ENCODE measurements around the gene NBEA. TPM values are rescaled to one million over a fixed set of nuclear protein-coding genes. Genes with fewer than 3 reads are reported as not detected.
A peak's percentile ranks its signal among the peaks of the same experiment; 100 is the strongest.

NBEA gene
- total RNA-seq, 2 experiments from 2014 or later, result 0.29 to 0.45 TPM

DNA sequence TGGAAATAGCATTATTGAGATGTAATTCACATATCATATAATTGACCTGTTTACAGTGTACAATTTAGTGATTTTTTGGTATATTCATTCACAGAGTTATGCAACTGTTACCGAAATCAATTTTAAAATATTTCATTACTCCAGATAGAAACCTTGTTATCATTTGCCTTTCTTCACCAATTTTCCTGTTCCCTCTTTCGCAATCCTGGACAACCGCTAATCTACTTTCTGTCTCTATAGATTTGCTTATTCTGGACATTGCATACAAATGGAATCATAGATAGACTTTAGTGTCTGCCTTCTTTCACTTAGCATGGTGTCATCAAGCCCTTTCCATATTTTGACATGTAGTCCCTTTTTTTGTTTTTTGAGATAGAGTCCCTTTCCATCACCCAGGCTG lies 515.2 kb downstream of the NBEA start:
- POLR2A ChIA-PET, result no interaction called here
- H3K27me3 Mint-ChIP-seq, result no peaks in the 10 kb centered on the region
- H3K4me1 Mint-ChIP-seq, result no peaks in the 10 kb centered on the region
- H3K27ac Mint-ChIP-seq, result no peak overlapping the region
- no peak for DNase-seq
- H3K9me3 Mint-ChIP-seq, result no peaks in the 10 kb centered on the region
- CTCF ChIA-PET, result no interaction called here
- no peak overlapping the region for H3K4me3 Mint-ChIP-seq
- H3K36me3 Mint-ChIP-seq (ENCODE audit: low read depth), result no peaks in the 10 kb centered on the region

DNA sequence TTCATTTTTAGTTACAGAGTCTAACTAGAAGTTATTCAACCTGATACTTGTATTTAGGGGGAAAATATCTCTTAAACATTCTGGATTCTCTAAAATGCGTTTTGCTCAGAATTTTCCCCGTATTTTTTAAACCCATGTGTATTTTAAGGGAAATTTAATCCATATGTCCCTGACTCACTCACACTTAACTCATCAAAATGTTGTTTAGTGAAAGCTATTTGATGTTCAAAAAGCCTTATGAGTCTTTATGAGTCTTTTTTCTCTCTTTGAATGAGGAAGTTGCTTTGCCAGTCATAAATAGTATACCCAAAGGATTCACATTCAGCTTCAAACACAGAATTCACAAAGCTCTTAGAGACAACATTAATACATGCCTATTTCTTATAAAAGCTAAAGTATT lies 518.0 kb downstream of the NBEA start:
- H3K27me3 Mint-ChIP-seq, result peaks cover 3% of the 10 kb centered on the region
- no peak for DNase-seq
- H3K36me3 Mint-ChIP-seq (ENCODE audit: low read depth), result no peaks in the 10 kb centered on the region
- H3K27ac Mint-ChIP-seq, result no peak overlapping the region
- CTCF ChIA-PET, result no interaction called here
- H3K9me3 Mint-ChIP-seq, result no peaks in the 10 kb centered on the region
- no peaks in the 10 kb centered on the region for H3K4me1 Mint-ChIP-seq
- no peak overlapping the region for H3K4me3 Mint-ChIP-seq
- POLR2A ChIA-PET, result no interaction called here

DNA sequence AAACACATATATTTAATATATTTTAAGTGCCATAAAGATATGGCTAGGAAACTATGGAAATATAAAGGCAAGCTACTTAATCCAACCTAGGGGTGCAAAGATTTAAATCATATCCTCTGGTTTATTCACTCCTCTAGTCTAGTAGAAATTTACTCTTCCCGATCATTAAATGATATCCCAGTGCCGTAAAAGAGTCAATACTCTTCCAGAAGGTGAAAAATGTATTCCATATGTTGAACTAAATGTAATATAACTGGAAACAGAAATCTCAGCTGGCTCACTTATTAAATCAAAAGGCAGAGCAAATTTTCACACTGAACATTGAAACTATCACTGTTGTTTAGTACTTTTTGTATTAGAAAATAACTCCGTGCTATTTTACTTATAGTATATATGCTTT lies 523.3 kb downstream of the NBEA start:
- H3K9me3 Mint-ChIP-seq, result no peaks in the 10 kb centered on the region
- peaks cover 22% of the 10 kb centered on the region for H3K27me3 Mint-ChIP-seq
- DNase-seq, result no peak
- peaks cover under 1% of the 10 kb centered on the region for H3K4me1 Mint-ChIP-seq
- ChIA-PET POLR2A (no interaction called here), CTCF (no interaction called here)
- H3K27ac Mint-ChIP-seq, result no peak overlapping the region
- no peaks in the 10 kb centered on the region for H3K36me3 Mint-ChIP-seq (ENCODE audit: low read depth)
- H3K4me3 Mint-ChIP-seq, result no peak overlapping the region

DNA sequence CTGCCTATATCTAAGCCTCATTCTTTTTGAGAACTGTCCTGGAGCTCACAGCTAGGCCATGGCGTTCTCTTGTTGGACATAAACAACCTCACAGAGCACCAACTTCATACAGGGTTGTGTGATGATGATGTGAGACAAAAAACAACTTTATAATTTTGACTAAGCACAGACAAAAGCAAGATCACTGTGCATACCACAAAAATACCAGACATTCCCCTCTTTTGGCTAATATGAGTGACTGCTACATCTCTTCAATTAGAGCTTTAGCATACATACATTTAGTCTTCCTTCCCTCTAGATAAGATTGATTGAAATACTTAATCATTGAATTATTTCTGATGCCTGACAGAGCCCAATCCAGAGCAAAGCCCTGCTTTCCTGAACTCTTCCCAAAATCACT lies 526.1 kb downstream of the NBEA start:
- H3K4me1 Mint-ChIP-seq, result peaks cover 14% of the 10 kb centered on the region
- DNase-seq, result no peak
- H3K4me3 Mint-ChIP-seq, result no peak overlapping the region
- H3K36me3 Mint-ChIP-seq (ENCODE audit: low read depth), result no peaks in the 10 kb centered on the region
- peaks cover 3% of the 10 kb centered on the region for H3K9me3 Mint-ChIP-seq
- H3K27me3 Mint-ChIP-seq, result peaks cover 47% of the 10 kb centered on the region
- ChIA-PET CTCF (no interaction called here), POLR2A (no interaction called here)
- no peak overlapping the region for H3K27ac Mint-ChIP-seq

DNA sequence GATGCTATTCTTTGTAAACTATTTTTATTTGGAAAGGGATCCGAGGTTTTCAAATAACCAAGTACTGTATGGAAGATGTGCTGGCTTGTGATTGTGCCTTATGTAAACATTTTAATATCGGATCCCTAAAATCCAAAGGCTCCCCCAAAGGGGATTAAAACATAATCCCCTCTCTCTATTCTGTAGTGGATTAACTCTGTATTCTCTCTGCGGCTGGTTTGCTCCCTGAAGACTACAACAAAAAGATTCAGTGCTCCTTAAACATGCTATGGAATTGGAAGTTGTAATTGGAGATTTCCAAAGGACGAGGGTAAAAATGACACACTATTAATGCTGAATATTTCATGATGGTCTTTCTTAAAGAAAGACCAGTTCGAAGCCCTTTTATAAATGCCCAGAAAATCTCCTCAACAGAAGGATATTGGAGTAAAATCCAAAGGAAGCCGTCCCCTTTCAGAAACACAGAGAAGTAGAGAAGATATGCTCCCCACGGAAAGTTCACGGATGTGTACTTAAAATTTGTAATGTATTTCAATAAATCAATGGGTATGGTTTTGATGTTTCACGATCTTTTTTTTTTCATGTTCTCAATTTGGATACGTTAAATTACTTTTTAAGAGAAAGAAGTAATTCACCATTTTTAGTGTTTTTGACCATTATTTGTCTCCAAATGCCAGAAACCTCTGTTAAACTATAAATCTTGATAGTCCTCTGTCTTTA lies 527.9 kb downstream of the NBEA start:
- Mint-ChIP-seq H3K36me3 (ENCODE audit: low read depth) (no peaks in the 10 kb centered on the region), H3K27me3 (peaks cover 56% of the 10 kb centered on the region), H3K4me3 (no peak overlapping the region), H3K27ac (no peak overlapping the region), H3K9me3 (peaks cover 3% of the 10 kb centered on the region), H3K4me1 (peaks cover 17% of the 10 kb centered on the region)
- CTCF ChIA-PET, result no interaction called here
- no peak for DNase-seq
- POLR2A ChIA-PET, result no interaction called here

DNA sequence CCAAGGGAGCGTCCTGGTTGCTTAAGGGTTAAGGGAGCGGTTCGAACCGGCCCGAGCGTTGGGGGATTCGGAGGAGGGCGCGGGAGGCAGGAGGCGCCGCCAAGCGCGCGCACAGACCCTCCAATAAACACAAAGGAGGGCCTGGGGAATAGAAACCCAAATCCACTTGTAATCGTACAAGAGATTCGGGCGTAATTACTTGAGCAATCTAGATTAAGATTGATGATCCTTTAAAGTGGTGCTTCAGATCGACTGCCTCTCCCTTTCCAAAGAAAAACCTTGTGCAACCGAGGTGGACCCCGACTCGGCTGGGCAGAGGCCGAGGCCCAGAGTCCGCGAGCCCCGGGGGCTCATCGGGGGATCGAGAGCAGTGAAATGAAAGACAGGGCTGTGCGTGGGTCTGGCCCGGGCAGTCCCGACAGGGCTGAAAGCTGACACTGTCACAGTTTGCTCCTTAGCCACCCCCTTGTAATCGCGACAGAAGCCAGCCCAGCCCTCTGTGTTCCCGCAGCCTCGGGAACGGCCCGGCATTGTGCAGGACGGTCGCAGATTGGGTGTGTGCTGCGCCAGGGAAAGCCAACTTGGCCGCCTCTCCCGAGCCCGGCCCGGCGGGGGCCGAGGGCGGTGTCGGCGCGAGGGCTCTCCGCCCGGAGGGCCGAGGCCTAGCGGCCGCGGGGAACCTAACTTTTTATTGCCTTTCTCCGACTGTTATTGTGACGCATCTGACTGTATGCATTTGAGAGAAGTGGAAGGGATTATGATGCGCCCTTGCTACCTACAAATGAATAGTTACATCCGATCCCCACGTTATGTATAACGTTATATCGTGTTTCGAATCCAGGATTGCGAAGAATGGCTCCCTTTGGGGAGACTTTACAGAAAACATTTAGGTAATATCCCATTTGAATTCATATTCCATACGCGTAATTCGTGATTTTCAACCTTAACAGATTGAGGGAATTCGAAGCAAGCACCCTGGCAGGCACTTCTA lies 528.9 kb downstream of the NBEA start:
- H3K27me3 Mint-ChIP-seq, result peaks cover 66% of the 10 kb centered on the region
- no peak for DNase-seq
- H3K4me3 Mint-ChIP-seq, result no peak overlapping the region
- POLR2A ChIA-PET, result no interaction called here
- peaks cover 4% of the 10 kb centered on the region for H3K36me3 Mint-ChIP-seq (ENCODE audit: low read depth)
- H3K4me1 Mint-ChIP-seq, result peaks cover 27% of the 10 kb centered on the region
- CTCF ChIA-PET, result no interaction called here
- peak overlapping the region; percentile 41 for H3K27ac Mint-ChIP-seq
- peaks cover 3% of the 10 kb centered on the region for H3K9me3 Mint-ChIP-seq

DNA sequence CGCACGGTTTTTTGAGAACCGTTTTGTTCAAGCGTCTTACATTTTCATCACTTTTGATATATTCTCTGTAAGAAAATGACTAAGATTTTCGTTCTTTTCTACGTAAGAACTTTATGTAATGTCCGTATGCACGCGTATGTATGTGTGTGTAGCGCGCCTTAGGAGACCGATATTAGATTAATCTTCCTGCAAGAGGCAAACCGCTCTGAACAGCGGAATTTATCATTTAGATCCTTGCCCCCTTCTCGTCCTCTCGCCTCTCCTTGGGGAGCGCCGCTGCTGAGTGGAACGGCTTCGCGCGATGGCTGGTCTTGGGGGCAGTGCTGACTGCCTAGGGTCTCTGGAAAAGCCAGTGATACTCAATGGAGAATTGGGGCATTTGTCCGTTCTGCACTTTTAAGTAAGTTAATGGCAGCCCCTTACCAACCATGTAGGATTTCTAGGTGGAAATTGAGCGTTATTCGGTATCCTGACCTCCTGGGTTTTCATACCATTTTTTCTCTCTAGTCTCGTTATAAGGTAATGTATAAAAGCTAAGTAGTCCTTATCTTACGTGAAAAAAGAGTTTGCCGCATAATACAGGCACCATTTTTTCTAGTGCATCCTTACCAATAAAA lies 529.7 kb downstream of the NBEA start:
- peak overlapping the region; percentile 7 for H3K4me3 Mint-ChIP-seq
- H3K4me1 Mint-ChIP-seq, result peaks cover 36% of the 10 kb centered on the region
- peak overlapping the region; percentile 5 for H3K27ac Mint-ChIP-seq
- no peak for DNase-seq
- H3K36me3 Mint-ChIP-seq (ENCODE audit: low read depth), result peaks cover 4% of the 10 kb centered on the region
- ChIA-PET CTCF (no interaction called here), POLR2A (no interaction called here)
- peaks cover 3% of the 10 kb centered on the region for H3K9me3 Mint-ChIP-seq
- peaks cover 74% of the 10 kb centered on the region for H3K27me3 Mint-ChIP-seq

DNA sequence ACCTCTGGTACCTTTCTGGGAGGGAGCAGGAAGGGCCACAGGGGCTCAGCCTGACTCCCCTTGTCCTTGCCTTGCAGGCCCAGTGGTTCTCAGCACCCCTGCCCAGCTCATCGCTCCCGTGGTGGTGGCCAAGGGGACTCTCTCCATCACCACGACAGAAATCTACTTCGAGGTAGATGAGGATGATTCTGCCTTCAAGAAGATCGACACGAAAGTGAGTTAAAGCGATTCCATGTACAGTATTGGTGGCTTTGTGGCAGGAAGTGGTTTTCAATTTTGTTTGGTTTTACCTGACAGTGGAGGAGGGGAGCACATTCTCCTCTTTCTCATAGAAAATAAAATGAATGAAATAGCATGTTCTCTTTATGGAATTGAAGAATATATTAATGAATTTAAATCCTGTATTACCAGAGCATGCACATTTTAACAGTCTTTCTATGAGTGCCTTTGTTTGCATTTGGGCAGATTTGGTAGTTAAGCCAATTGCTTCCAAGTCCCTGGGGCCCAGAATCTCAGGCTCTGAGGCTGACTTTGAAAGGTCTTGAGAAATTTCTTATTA lies 530.3 kb downstream of the NBEA start:
- no peak overlapping the region for H3K27ac Mint-ChIP-seq
- peaks cover 3% of the 10 kb centered on the region for H3K9me3 Mint-ChIP-seq
- ChIA-PET POLR2A (no interaction called here), CTCF (no interaction called here)
- DNase-seq, result peak; percentile 7
- peaks cover 4% of the 10 kb centered on the region for H3K36me3 Mint-ChIP-seq (ENCODE audit: low read depth)
- no peak overlapping the region for H3K4me3 Mint-ChIP-seq
- peaks cover 38% of the 10 kb centered on the region for H3K4me1 Mint-ChIP-seq
- H3K27me3 Mint-ChIP-seq, result peaks cover 80% of the 10 kb centered on the region

DNA sequence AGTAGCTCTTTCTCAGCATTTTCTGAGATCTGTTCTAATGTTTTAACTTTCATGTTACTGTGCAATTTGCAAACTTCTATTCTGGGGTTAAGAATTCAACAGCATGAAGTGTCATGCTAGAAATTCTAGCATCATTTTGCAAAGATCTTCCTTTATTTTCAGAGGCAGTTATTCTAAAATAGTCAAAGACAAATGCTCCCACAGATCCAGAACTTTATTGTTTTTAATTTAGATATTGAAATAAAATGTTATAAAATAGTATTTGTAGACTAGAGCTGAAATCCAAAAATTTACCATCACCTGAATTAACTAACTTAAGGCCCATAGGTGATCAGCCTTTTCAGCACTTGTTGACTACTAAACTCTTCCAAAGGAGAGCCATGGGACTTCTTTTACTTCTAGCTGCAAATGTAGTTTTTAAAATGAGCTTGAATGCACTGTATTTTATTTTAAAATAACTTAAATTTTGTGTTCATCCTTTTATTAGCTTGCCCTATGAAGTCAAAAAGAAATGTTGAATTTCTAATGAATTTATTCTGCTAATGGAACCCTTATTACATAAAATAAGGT lies 531.2 kb downstream of the NBEA start:
- Mint-ChIP-seq H3K4me1 (peaks cover 40% of the 10 kb centered on the region), H3K4me3 (no peak overlapping the region), H3K27me3 (peaks cover 88% of the 10 kb centered on the region), H3K36me3 (ENCODE audit: low read depth) (peaks cover 4% of the 10 kb centered on the region), H3K9me3 (peaks cover 3% of the 10 kb centered on the region), H3K27ac (no peak overlapping the region)
- ChIA-PET POLR2A (no interaction called here), CTCF (no interaction called here)
- no peak for DNase-seq

DNA sequence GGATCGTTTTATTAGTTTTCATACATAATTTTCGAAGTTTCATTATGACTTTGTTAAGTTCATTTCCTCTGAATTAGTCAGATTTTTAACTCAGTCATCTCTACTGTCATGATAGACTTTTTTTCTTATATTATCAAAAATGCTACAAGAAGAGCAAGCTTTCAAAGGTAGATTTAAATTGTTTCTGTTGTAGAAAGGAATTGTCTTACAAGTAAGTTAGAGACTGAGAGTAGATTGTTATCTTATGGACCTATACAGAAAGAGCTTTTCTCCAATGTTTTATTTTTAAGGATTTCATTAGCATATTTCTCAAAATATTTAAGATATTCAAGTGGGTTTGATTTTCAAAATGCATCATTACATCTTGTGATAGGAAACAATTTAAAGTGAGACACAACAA lies 531.7 kb downstream of the NBEA start:
- DNase-seq, result no peak
- Mint-ChIP-seq H3K9me3 (peaks cover 3% of the 10 kb centered on the region), H3K36me3 (ENCODE audit: low read depth) (peaks cover 4% of the 10 kb centered on the region), H3K4me1 (peaks cover 42% of the 10 kb centered on the region), H3K27ac (no peak overlapping the region), H3K4me3 (no peak overlapping the region), H3K27me3 (peaks cover 88% of the 10 kb centered on the region)
- ChIA-PET POLR2A (no interaction called here), CTCF (no interaction called here)

DNA sequence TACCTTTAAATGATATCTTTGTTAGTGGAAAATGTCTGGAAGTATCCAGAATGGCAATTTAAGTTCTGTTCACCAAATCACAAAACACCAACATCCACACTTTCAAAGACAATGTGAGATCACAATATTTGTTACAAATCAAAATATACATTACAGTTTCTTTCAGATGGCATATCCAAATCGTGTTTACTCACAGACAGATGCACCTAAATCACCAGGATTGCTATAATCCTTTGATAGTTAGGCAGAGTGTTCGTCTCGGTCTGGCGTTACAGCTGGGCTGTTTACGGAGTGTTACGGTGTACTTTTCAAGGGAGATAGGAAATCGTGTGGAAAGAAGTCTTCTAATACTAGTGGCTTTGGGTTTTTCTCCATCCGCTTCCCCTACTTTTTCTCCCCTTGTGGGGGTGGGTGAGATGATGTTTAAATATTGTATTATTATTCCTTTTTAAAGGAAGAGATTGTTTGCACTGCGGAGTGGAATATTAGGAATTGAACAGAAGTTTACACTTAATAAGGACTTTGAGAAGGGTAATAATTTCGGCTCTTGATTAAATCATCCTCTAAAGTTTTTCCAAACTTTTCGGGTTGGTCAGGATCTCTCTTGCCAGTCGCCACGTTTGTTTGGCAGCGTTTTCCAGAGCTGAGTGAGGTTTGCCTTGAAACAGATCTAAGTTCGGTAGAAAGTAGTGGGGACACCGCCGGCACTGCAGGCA lies 532.6 kb downstream of the NBEA start:
- H3K4me1 Mint-ChIP-seq, result peaks cover 42% of the 10 kb centered on the region
- POLR2A ChIA-PET, result no interaction called here
- peaks cover 89% of the 10 kb centered on the region for H3K27me3 Mint-ChIP-seq
- H3K9me3 Mint-ChIP-seq, result peaks cover 3% of the 10 kb centered on the region
- H3K36me3 Mint-ChIP-seq (ENCODE audit: low read depth), result peaks cover 4% of the 10 kb centered on the region
- H3K4me3 Mint-ChIP-seq, result peak overlapping the region; percentile 70
- no peak for DNase-seq
- CTCF ChIA-PET, result no interaction called here
- H3K27ac Mint-ChIP-seq, result no peak overlapping the region

DNA sequence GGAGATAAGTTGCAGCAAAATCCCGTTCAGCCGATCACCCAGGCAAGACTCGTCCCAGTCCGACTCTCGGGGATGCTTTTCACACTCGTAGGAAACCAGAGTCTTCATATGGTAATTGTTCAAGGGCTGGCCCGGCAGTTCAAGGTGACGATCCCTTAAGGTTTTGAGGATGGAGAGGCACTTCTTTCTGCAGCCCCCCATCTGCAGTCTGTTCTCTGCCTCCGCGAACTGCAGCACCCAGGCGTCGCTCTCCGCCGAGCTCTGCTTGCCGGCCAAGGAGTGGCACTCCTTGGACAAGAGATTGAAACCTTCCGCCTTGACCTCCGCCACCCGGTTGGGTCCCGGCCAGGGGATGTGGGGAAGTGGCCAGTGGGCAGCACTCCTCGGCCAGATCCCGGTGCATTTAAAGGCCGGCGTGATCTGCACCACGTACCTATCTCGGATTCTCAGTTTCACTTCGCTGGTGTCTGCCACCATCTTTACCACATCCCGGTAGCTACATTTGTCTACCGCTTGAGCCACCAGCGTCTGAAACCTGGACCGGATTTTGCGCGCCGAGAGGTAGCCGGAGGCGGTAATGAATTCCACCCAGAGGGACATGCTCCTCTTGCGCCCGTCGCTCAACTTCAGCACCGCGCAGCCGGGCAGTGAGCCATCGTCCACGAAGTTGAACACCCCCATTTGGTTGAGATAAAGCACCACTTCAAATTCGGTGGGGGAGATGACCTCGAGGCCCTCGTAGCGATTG lies 533.3 kb downstream of the NBEA start:
- Mint-ChIP-seq H3K27ac (peak overlapping the region; percentile 51), H3K4me3 (peak overlapping the region; percentile 70), H3K4me1 (peaks cover 41% of the 10 kb centered on the region), H3K27me3 (peaks cover 84% of the 10 kb centered on the region), H3K9me3 (peaks cover 3% of the 10 kb centered on the region), H3K36me3 (ENCODE audit: low read depth) (peaks cover 4% of the 10 kb centered on the region)
- ChIA-PET CTCF (no interaction called here), POLR2A (no interaction called here)
- peak; percentile 20 for DNase-seq

Measured in activated CD4-positive, alpha-beta T cell treated with anti-CD3 and anti-CD28 coated beads, Interleukin-2, amount 10 ng/mL, durations not matched to agents 7 days and 5 days (primary cell).